KOPT-K1 (cell line): ENCODE measurements around the gene ZSWIM5.
A peak's percentile ranks its signal among the peaks of the same experiment; 100 is the strongest.
"Not testable (repeated sequence)": the region's sequence is repeated elsewhere in the genome, so short reads cannot be mapped to it uniquely, and the experiment has no call there.

Experiments
- H3K27ac ChIP-seq: fragments of 200-600 bp; sonication (generic); 2 replicates; pipeline ENCODE4 v1.5.1; 2016; ENCODE audit warnings: antibody characterized with exemption, mild to moderate bottlenecking, low read depth, low read length; ENCODE audit not compliant: poor library complexity, severe bottlenecking
- H3K36me3 ChIP-seq: fragments of 200-600 bp; sonication (generic); 2 replicates; pipeline ENCODE4 v1.5.1; 2017; ENCODE audit warnings: antibody characterized with exemption, mild to moderate bottlenecking, low read length, moderate library complexity; ENCODE audit not compliant: insufficient read depth
- H3K9me3 ChIP-seq: fragments of 200-600 bp; sonication (generic); 2 replicates; pipeline ENCODE4 v1.5.1; 2017; ENCODE audit warnings: antibody characterized with exemption, low read length, mild to moderate bottlenecking; ENCODE audit not compliant: insufficient read depth, poor library complexity, severe bottlenecking

Gene ZSWIM5

GRCh38 chr1:45205910-45206721 is at the start of gene ZSWIM5:
Gene ZSWIM5, minus strand, starts transcription at chr1:45206605. Its CDS starts 255 bp downstream, at chr1:45206350.
- H3K27ac ChIP-seq: peak within 1 kb of the TSS; percentile 25
- no peaks in the 10 kb centered on the region for H3K9me3 ChIP-seq
- H3K36me3 ChIP-seq: no peaks in the 10 kb centered on the region

DNA sequence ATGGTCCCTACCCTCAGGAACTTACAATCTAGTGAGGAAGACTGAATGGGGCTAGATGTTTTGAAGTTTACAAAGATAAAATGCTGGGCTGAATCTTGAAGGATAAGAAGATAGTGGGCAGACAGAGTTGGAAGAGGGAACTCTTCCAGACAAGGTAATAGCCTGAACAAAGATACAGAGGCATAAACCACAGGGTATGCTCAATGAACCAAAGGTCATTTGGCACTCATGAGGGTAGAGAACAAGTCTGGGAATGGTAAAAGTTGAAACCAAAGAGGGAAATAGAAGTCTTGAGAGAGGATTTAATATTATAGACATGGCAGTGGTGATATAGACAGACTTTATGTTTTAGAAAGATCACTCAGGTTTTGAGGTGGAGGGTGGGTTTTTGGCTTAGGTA is 48.1 kb upstream of the ZSWIM5 start:
- H3K9me3 ChIP-seq: peaks cover 26% of the 10 kb centered on the region
- no peaks in the 10 kb centered on the region for H3K36me3 ChIP-seq
- H3K27ac ChIP-seq: no peak overlapping the region

DNA sequence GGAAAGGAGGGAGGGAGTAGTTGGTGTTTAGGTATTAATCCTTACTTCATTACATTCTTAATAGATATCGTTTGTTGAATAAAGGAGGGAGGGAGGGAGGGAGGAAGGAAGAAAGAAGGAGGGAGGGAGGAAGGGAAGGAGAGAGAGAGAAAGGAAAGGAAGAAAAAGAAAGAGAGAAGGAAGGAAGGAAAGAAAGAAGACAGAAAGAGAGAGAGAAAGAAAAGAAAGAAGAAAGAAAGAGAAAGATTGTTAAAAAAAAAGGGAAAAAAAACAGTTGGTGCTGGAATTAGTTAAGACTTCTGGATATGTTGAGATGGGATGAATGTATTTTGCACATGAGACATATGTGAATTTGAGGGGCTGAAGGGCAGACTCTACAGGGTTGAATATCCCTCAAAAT is 44.1 kb upstream of the ZSWIM5 start:
- no peaks in the 10 kb centered on the region for H3K36me3 ChIP-seq

DNA sequence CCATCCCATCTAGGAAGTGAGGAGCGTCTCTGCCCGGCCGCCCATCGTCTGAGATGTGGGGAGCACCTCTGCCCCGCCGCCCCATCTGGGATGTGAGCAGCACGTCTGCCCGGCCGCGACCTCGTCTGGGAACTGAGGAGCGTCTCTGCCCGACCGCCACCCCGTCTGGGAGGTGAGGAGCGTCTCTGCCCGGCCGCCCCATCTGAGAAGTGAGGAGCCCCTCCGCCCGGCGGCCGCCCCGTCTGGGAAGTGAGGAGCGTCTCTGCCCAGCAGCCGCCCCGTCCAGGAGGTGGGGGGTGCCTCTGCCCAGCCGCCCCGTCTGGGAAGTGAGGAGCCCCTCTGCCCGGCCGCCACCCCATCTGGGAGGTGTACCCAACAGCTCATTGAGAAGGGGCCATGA is 41.6 kb upstream of the ZSWIM5 start:
- not testable (repeated sequence) for H3K9me3 ChIP-seq, H3K36me3 ChIP-seq, H3K27ac ChIP-seq

More for the DNA sequence above, 44.1 kb upstream of the ZSWIM5 start:
- no peak overlapping the region for H3K27ac ChIP-seq
- H3K9me3 ChIP-seq: no peaks in the 10 kb centered on the region

DNA sequence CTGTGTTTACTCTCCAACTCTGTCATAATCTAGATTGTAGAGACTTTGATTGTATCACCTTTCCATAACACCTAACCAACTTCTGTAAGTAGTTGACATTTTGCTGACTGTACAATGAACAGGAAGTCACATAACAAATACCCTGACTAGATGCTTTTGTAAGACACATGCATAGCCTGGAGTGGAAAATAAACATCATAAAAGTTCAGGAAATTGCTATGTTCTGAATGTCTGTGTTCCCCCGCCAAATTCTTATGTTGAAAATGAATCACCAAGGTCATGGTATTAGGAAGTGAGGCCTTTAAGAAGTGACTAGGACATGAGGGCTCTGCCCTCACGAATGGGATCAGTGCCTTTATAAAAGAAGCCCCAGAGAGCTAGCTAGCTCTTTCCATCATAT is 40.4 kb upstream of the ZSWIM5 start:
- Histone ChIP-seq H3K9me3 (peaks cover 11% of the 10 kb centered on the region), H3K27ac (no peak overlapping the region), H3K36me3 (no peaks in the 10 kb centered on the region)

DNA sequence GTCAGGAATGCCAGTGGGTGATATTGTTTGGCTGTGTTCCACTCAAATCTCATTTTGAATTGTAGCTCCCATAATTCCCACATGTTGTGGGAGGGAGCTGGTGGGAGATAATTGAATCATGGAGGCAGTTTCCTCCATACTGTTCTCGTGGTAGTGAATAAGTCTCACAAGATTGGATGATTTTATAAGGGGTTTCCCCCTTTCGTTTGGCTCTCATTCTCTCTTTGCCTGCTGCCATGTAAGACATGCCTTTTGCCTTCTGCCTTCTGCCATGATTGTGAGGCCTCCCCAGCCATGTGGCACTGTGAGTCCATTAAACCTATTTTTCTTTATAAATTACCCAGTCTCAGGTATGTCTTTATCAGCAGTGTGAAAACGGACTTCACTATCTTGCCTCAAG is 40.0 kb upstream of the ZSWIM5 start:
- not testable (repeated sequence) for H3K27ac ChIP-seq, H3K36me3 ChIP-seq
- peaks cover 15% of the 10 kb centered on the region for H3K9me3 ChIP-seq

DNA sequence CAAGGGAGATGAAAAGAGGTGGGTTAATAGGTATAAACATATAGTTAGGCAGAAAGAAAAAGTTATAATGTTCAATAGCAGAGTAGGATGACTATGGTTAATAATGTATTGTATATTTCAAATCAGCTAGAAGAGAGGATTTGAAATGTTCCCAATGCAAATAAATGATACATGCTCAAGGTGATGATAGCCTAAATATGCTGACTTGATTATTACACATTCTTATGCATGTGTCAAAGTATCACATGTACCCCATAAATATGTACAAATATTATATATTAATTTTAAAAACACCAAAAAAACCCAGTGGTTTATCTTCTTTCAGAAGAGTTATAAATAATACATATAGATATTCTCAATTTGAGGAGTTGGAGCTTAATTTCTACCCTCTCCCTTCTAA is 38.3 kb upstream of the ZSWIM5 start:
- peaks cover 31% of the 10 kb centered on the region for H3K9me3 ChIP-seq
- H3K27ac ChIP-seq: no peak overlapping the region
- no peaks in the 10 kb centered on the region for H3K36me3 ChIP-seq

DNA sequence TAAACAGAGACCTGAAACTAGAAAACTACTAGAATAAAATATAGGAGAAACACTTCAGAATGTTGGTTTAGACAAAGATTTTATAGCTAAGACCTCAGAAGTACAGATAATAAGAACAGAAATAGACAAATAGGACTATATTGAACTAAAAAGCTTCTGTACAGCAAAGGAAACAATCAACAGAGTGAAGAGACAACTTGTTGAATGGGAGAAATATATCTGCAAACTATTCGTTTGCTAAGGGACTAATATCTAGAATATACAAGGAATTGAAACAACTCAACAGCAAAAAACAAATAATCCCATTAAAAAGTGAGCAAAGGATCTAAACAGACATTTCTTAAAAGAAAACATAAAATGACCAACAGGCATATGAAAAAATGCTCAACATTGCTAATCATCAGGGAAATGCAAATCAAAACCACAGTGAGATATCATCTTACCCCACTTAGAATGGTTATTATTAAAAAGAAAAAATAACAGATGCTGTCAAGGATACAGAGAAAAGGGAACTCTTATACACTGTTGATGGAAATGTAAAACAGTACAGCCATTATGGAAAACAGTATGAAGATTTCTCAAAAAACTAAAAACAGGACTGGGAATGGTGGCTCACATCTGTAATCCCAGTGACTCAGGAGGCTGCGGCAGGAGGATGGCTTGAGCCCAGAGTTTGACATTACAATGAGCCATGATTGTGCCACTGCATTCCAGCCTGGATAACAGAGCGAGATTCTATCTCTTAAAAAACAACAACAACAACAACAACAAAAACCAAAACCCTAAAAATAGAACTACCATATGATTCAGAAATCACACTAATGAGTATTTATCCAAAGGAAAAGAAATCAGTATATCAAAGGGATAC is 37.3 kb upstream of the ZSWIM5 start:
- Histone ChIP-seq H3K27ac (no peak overlapping the region), H3K9me3 (peaks cover 32% of the 10 kb centered on the region), H3K36me3 (no peaks in the 10 kb centered on the region)

DNA sequence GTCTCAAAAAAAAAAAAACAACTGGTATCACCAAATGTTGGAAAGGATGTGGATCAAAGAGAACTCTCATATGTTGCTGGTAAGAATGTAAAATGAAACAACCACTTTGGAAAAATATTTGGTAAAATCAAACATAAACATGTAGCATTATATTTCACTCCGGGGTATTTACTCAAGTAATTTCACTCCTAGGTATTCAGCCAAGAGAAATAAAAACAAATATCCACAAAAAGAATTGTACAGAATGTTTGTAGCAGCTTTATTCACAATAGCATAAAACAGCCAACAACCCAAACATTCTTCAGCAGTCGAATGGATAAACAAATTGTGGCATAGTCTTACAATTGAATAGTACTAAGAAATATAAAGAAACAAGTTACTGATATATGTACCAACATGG is 32.4 kb upstream of the ZSWIM5 start:
- no peak overlapping the region for H3K27ac ChIP-seq
- no peaks in the 10 kb centered on the region for H3K36me3 ChIP-seq
- H3K9me3 ChIP-seq: peaks cover 46% of the 10 kb centered on the region

GRCh38 chr1:45236136-45236535 is 29.7 kb upstream of the ZSWIM5 start:
- no peak overlapping the region for H3K27ac ChIP-seq
- H3K9me3 ChIP-seq: peaks cover 29% of the 10 kb centered on the region
- no peaks in the 10 kb centered on the region for H3K36me3 ChIP-seq

GRCh38 chr1:45230537-45230936 is 24.1 kb upstream of the ZSWIM5 start:
- no peak overlapping the region for H3K27ac ChIP-seq
- no peaks in the 10 kb centered on the region for H3K9me3 ChIP-seq
- H3K36me3 ChIP-seq: no peaks in the 10 kb centered on the region

GRCh38 chr1:45225598-45225997 is 19.2 kb upstream of the ZSWIM5 start:
- no peaks in the 10 kb centered on the region for H3K36me3 ChIP-seq
- no peaks in the 10 kb centered on the region for H3K9me3 ChIP-seq
- H3K27ac ChIP-seq: no peak overlapping the region

DNA sequence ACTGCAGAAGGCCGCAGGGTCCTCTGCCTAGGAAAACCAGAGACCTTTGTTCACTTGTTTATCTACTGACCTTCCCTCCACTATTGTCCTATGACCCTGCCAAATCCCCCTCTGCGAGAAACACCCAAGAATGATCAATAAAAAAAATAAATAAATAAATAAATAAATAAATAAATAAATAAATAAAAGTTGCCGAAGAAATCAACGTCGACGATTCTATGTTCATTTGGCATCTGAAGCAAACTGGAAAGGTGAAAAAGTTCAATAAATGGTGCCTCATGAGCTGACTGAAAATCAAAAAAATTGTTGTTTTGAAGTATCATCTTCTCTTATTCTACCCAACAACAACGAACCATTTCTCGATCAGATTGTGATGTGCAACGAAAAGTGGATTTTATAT is 17.3 kb upstream of the ZSWIM5 start:
- not testable (repeated sequence) for H3K9me3 ChIP-seq, H3K36me3 ChIP-seq, H3K27ac ChIP-seq

DNA sequence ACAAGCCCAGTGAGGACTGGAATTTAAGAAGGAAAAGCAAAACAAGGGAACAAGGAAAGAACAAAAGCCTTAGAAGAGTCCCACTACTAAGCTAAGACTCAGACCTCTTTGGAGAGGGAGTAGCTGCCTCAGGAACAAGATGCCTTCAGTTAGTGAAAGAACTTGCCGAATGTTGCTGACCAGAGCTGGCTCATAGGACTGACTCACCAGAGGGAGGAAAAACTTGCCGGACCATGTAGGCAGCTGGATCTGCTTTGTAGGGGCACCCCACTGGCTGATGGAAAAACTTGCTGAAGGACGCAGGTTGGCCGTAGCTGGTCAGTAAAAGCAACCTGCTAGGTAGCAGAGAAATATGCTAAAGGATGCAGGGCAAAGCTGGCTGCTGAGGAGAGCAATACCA is 15.3 kb upstream of the ZSWIM5 start:
- Histone ChIP-seq H3K27ac (no peak overlapping the region), H3K9me3 (no peaks in the 10 kb centered on the region), H3K36me3 (no peaks in the 10 kb centered on the region)

DNA sequence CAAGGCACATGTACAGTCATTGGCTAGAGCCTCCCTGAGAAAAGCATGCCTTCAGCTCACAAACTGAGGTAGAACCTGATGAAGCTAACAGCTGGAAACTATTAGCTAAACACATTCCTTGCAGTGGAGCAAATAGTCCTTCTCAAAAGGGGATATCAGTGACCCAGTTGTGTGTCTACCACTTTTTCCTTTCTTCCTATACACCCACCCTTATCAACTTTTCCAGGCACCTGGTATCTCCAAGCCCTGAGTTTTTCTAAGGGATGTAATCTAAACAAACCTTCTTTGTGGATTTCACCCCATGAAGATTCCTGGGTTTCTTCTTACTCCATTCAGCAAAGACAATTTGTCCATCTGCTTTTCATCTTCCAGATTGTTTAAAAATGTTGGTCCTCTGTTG is 10.5 kb upstream of the ZSWIM5 start:
- no peaks in the 10 kb centered on the region for H3K36me3 ChIP-seq
- H3K9me3 ChIP-seq: no peaks in the 10 kb centered on the region
- H3K27ac ChIP-seq: no peak overlapping the region

DNA sequence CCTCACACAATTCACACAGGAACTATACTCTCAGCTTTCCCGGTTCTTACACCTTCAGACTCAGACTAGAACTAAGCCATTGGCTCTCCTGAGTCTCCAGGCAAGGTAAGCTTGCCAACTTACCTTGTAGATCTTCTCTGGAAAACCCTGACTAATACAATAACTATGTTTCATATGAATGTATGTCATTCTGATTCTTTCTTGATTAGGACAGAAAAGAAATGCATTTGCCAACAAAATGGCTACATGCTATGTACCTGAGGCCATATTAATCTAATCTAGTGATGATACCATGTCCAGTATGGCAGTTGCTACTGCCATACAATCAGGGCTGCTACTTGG is 9.8 kb upstream of the ZSWIM5 start:
- Histone ChIP-seq H3K9me3 (no peaks in the 10 kb centered on the region), H3K27ac (no peak overlapping the region), H3K36me3 (no peaks in the 10 kb centered on the region)
